Spinal cord (tissue), 10 donors: Measurements from ENCODE around the gene FSTL3. TPM values are rescaled to one million over a fixed set of nuclear protein-coding genes. Genes with fewer than 3 reads are reported as not detected.

Experiments used
- DNase-seq, 6 donors: peaks; one replicate each; pipeline versions ENCODE4 v3.0.0 to v3.0.0-alpha.2; 2013 to 2015; ENCODE audit warnings: low spot score in 6 of 6, low read depth in 4 of 6
- H3K27ac ChIP-seq: one replicate; pipeline ENCODE4 v1.5.1; 2013; ENCODE audit warnings: low read depth, low read length, control low read depth
- H3K27me3 ChIP-seq: one replicate; pipeline ENCODE4 v1.6.1; 2013; ENCODE audit warnings: low read length; ENCODE audit not compliant: control insufficient read depth, insufficient read depth
- H3K36me3 ChIP-seq: one replicate; pipeline ENCODE4 v1.6.1; 2013; ENCODE audit warnings: low read length; ENCODE audit not compliant: control insufficient read depth, insufficient read depth
- H3K4me1 ChIP-seq: one replicate; pipeline ENCODE4 v1.6.1; 2013; ENCODE audit warnings: low read length; ENCODE audit not compliant: control insufficient read depth, insufficient read depth
- H3K4me3 ChIP-seq: one replicate; pipeline ENCODE4 v1.5.1; 2013; ENCODE audit warnings: low read depth, low read length, control low read depth
- H3K9me3 ChIP-seq: one replicate; pipeline ENCODE4 v1.6.1; 2013; ENCODE audit warnings: low read length; ENCODE audit not compliant: control insufficient read depth, insufficient read depth
- WGBS: methylation state at CpG from one replicate; pipeline ENCODE4 v1.1.5; 2013; ENCODE audit warnings: missing lambda C conversion rate; ENCODE audit not compliant: insufficient coverage; 5-methylcytosine and 5-hydroxymethylcytosine counted together
- polyA plus RNA-seq, 2 donors: library from polyadenylated mRNA; unstranded; fragments of 120-200 nt; gene quantifications; one replicate each; pipeline ENCODE4 v1.2.1, GENCODE V29; 2013; ENCODE audit not compliant: insufficient read length in 2 of 2
- total RNA-seq, 2 donors: library from RNA; depleted of rRNA in 1 of 2; stranded (reverse); fragments of 120-200 nt in 1 of 2; fragments of >200 nt in 1 of 2; gene quantifications; one replicate each; pipeline versions ENCODE4 v1.2.3 to v1.2.4, GENCODE V29; 2013 to 2014
- donor health status: healthy.

Gene FSTL3
- total and polyA plus RNA-seq, 4 donors, result 11.3 to 32.1 (median 15.0) TPM

- under 1% methylated on average over 75 of the region's 78 CpGs for WGBS
- Histone ChIP-seq H3K4me1 (peaks cover 34% of the 10 kb centered on the region), H3K9me3 (no peaks in the 10 kb centered on the region), H3K27ac (peak overlapping the region; percentile 79), H3K4me3 (peak overlapping the region; percentile 64), H3K27me3 (peaks cover 3% of the 10 kb centered on the region), H3K36me3 (peaks cover 18% of the 10 kb centered on the region)
- DNase-seq, result peak in 2 of 6 donors; percentile 28 to 38
These were observed 33.2 kb downstream of the FSTL3 start for GRCh38 chr19:709196-709964.

- peaks cover 30% of the 10 kb centered on the region for H3K4me1 ChIP-seq
- H3K4me3 ChIP-seq, result peak overlapping the region; percentile 64
- H3K9me3 ChIP-seq, result no peaks in the 10 kb centered on the region
- H3K36me3 ChIP-seq, result peaks cover 25% of the 10 kb centered on the region
- WGBS, result under 1% methylated on average over 19 of the region's 27 CpGs
- DNase-seq, result peak in 2 of 6 donors; percentile 32 to 56
- no peaks in the 10 kb centered on the region for H3K27me3 ChIP-seq
- peak overlapping the region; percentile 79 for H3K27ac ChIP-seq
These were observed 33.9 kb downstream of the FSTL3 start for GRCh38 chr19:709965-710571.

- H3K27ac ChIP-seq, result peak overlapping the region; percentile 79
- H3K4me3 ChIP-seq, result peak overlapping the region; percentile 64
- DNase-seq, result peak in 2 of 6 donors; percentile 28 to 47
- H3K4me1 ChIP-seq, result peaks cover 30% of the 10 kb centered on the region
- WGBS, result 23% methylated on average over 14 of the region's 21 CpGs
- H3K36me3 ChIP-seq, result peaks cover 29% of the 10 kb centered on the region
- peaks cover 2% of the 10 kb centered on the region for H3K9me3 ChIP-seq
- H3K27me3 ChIP-seq, result no peaks in the 10 kb centered on the region
These were observed 34.6 kb downstream of the FSTL3 start for GRCh38 chr19:710767-711166.

- peak in 1 of 6 donors; percentile 34 for DNase-seq
- Histone ChIP-seq H3K27ac (peak overlapping the region; percentile 10), H3K4me1 (peaks cover 30% of the 10 kb centered on the region), H3K36me3 (peaks cover 31% of the 10 kb centered on the region), H3K27me3 (no peaks in the 10 kb centered on the region), H3K4me3 (no peak overlapping the region), H3K9me3 (peaks cover 2% of the 10 kb centered on the region)
- WGBS, result 42% methylated on average over 4 of the region's 8 CpGs
These were observed 35.1 kb downstream of the FSTL3 start for GRCh38 chr19:711254-711653.

- 95% methylated on average over 1 of the region's 3 CpGs for WGBS
- DNase-seq, result no peak
- Histone ChIP-seq H3K36me3 (peaks cover 38% of the 10 kb centered on the region), H3K4me3 (no peak overlapping the region), H3K9me3 (peaks cover 2% of the 10 kb centered on the region), H3K27me3 (no peaks in the 10 kb centered on the region), H3K4me1 (peaks cover 42% of the 10 kb centered on the region), H3K27ac (no peak overlapping the region)
These were observed 39.2 kb downstream of the FSTL3 start for GRCh38 chr19:715347-715746.

- DNase-seq, result no peak
- Histone ChIP-seq H3K27me3 (no peaks in the 10 kb centered on the region), H3K27ac (peak overlapping the region; percentile 81), H3K36me3 (peaks cover 39% of the 10 kb centered on the region), H3K4me3 (no peak overlapping the region), H3K4me1 (peaks cover 44% of the 10 kb centered on the region), H3K9me3 (peaks cover 2% of the 10 kb centered on the region)
- WGBS, result 29% methylated on average over 16 of the region's 23 CpGs
These were observed 42.2 kb downstream of the FSTL3 start for GRCh38 chr19:718251-718951.

- Histone ChIP-seq H3K4me3 (no peak overlapping the region), H3K9me3 (peaks cover 2% of the 10 kb centered on the region), H3K27ac (peak overlapping the region; percentile 81), H3K36me3 (peaks cover 45% of the 10 kb centered on the region), H3K4me1 (peaks cover 44% of the 10 kb centered on the region), H3K27me3 (no peaks in the 10 kb centered on the region)
- peak in 1 of 6 donors; percentile 66 for DNase-seq
- 13% methylated on average over 49 of the region's 54 CpGs for WGBS
These were observed 42.9 kb downstream of the FSTL3 start for GRCh38 chr19:718991-719512.

- peak overlapping the region; percentile 81 for H3K27ac ChIP-seq
- H3K36me3 ChIP-seq, result peaks cover 48% of the 10 kb centered on the region
- peak overlapping the region; percentile 18 for H3K4me3 ChIP-seq
- 13% methylated on average over 40 of the region's 79 CpGs for WGBS
- H3K27me3 ChIP-seq, result no peaks in the 10 kb centered on the region
- DNase-seq, result peak in 2 of 6 donors; percentile 84
- H3K4me1 ChIP-seq, result peaks cover 44% of the 10 kb centered on the region
- peaks cover 2% of the 10 kb centered on the region for H3K9me3 ChIP-seq
These were observed 43.6 kb downstream of the FSTL3 start for GRCh38 chr19:719636-720344.
